Stimulated activated CD8-positive, alpha-beta memory T cell treated with anti-CD3 and anti-CD28 coated beads, Interleukin-2, amount 100 ng/mL, for 1 hour (primary cell): ENCODE data around the gene PCDH1.
"Not testable (repeated sequence)": the region's sequence is repeated elsewhere in the genome, so short reads cannot be mapped to it uniquely, and the experiment has no call there.

ENCODE experiments used
- DNase-seq, 2 donors: peaks; one replicate each; pipeline ENCODE4 v3.0.0-alpha.2; 2020; ENCODE audit warnings: low read depth in 2 of 2

Gene PCDH1

GRCh38 chr5:141898448-141899049, 20.3 kb upstream of the PCDH1 start:
- DNase-seq, result no peak

- DNase-seq, result no peak
These were observed 19.2 kb upstream of the PCDH1 start for GRCh38 chr5:141897425-141897824.

GRCh38 chr5:141890429-141890828, 12.2 kb upstream of the PCDH1 start:
- DNase-seq, result not testable (repeated sequence)

- DNase-seq, result no peak
These were observed 11.2 kb upstream of the PCDH1 start for GRCh38 chr5:141889282-141889871.

- no peak for DNase-seq
These were observed 5.7 kb upstream of the PCDH1 start for GRCh38 chr5:141883892-141884318.

GRCh38 chr5:141883184-141883891, 5.1 kb upstream of the PCDH1 start:
- DNase-seq, result no peak

GRCh38 chr5:141882594-141883183, 4.5 kb upstream of the PCDH1 start:
- DNase-seq, result no peak

- no peak for DNase-seq
These were observed 3.7 kb upstream of the PCDH1 start for GRCh38 chr5:141881886-141882285.

GRCh38 chr5:141880961-141881801, 3.0 kb upstream of the PCDH1 start:
- no peak for DNase-seq

GRCh38 chr5:141879941-141880738, 1.9 kb upstream of the PCDH1 start:
- no peak for DNase-seq

GRCh38 chr5:141879426-141879759, 1.2 kb upstream of the PCDH1 start:
- DNase-seq, result no peak

- peak; percentile 81 for DNase-seq
These were observed 658 bp upstream of the PCDH1 start for GRCh38 chr5:141878711-141879425.

GRCh38 chr5:141877356-141878185, 639 bp downstream of the PCDH1 start:
- DNase-seq, result no peak

- DNase-seq, result no peak
These were observed 1.4 kb downstream of the PCDH1 start for GRCh38 chr5:141876628-141877355.

GRCh38 chr5:141875795-141876627, 2.2 kb downstream of the PCDH1 start:
- DNase-seq, result no peak

- no peak for DNase-seq
These were observed 3.0 kb downstream of the PCDH1 start for GRCh38 chr5:141875022-141875740.

GRCh38 chr5:141874262-141874964, 3.8 kb downstream of the PCDH1 start:
- no peak for DNase-seq
